Muscle of arm (tissue), 12 donors: ENCODE measurements around the gene ABCC6. TPM values are rescaled to one million over a fixed set of nuclear protein-coding genes. Genes with fewer than 3 reads are reported as not detected.
"Not testable (repeated sequence)": the region's sequence is repeated elsewhere in the genome, so short reads cannot be mapped to it uniquely, and the experiment has no call there.

Source experiments
- DNase-seq: peaks from one replicate; pipeline ENCODE4 v3.0.0-alpha.2; 2013
- polyA plus RNA-seq, 12 donors: library from polyadenylated mRNA; unstranded; fragments of 120-200 nt; gene quantifications; one replicate each; pipeline ENCODE4 v1.2.1, GENCODE V29; 2013; ENCODE audit not compliant: insufficient read length in 12 of 12

The ABCC6 gene
- polyA plus RNA-seq, 12 donors: 0.60 to 11.3 (median 1.5) TPM; not detected in 1

GRCh38 chr16:16190966-16191365, 32.3 kb downstream of the ABCC6 start:
- DNase-seq: not testable (repeated sequence)

GRCh38 chr16:16190546-16190945, 32.7 kb downstream of the ABCC6 start:
- no peak for DNase-seq

GRCh38 chr16:16189842-16190241, 33.5 kb downstream of the ABCC6 start:
- DNase-seq: no peak

GRCh38 chr16:16188827-16189226, 34.5 kb downstream of the ABCC6 start:
- no peak for DNase-seq

GRCh38 chr16:16186820-16187219, 36.5 kb downstream of the ABCC6 start:
- no peak for DNase-seq

- DNase-seq: no peak
Measured at GRCh38 chr16:16185095-16185494, 38.2 kb downstream of the ABCC6 start.

- no peak for DNase-seq
Measured at GRCh38 chr16:16184594-16184993, 38.7 kb downstream of the ABCC6 start.

- DNase-seq: no peak
Measured at GRCh38 chr16:16183562-16183961, 39.7 kb downstream of the ABCC6 start.

GRCh38 chr16:16182918-16183317, 40.4 kb downstream of the ABCC6 start:
- DNase-seq: no peak

- not testable (repeated sequence) for DNase-seq
Measured at GRCh38 chr16:16181748-16182147, 41.5 kb downstream of the ABCC6 start.

- DNase-seq: no peak
Measured at GRCh38 chr16:16178455-16179162, 44.7 kb downstream of the ABCC6 start.

GRCh38 chr16:16176328-16176727, 47.0 kb downstream of the ABCC6 start:
- no peak for DNase-seq

GRCh38 chr16:16175296-16175695, 48.0 kb downstream of the ABCC6 start:
- no peak for DNase-seq

- no peak for DNase-seq
Measured at GRCh38 chr16:16172991-16173390, 50.3 kb downstream of the ABCC6 start.

GRCh38 chr16:16171332-16171919, 51.9 kb downstream of the ABCC6 start:
- DNase-seq: no peak

GRCh38 chr16:16169615-16170014, 53.7 kb downstream of the ABCC6 start:
- DNase-seq: no peak

- no peak for DNase-seq
Measured at GRCh38 chr16:16168431-16168830, 54.9 kb downstream of the ABCC6 start.

- no peak for DNase-seq
Measured at GRCh38 chr16:16167927-16168326, 55.4 kb downstream of the ABCC6 start.

- DNase-seq: no peak
Measured at GRCh38 chr16:16166949-16167348, 56.3 kb downstream of the ABCC6 start.

- no peak for DNase-seq
Measured at GRCh38 chr16:16166085-16166484, 57.2 kb downstream of the ABCC6 start.

- DNase-seq: no peak
Measured at GRCh38 chr16:16164243-16164642, 59.1 kb downstream of the ABCC6 start.

- no peak for DNase-seq
Measured at GRCh38 chr16:16163571-16163970, 59.7 kb downstream of the ABCC6 start.

GRCh38 chr16:16163109-16163508, 60.2 kb downstream of the ABCC6 start:
- DNase-seq: no peak

- DNase-seq: no peak
Measured at GRCh38 chr16:16162591-16162990, 60.7 kb downstream of the ABCC6 start.
